ENCODE measurements around the gene SLC25A30. TPM values are rescaled to one million over a fixed set of nuclear protein-coding genes. Genes with fewer than 3 reads are reported as not detected.

SLC25A30 gene, protein sequence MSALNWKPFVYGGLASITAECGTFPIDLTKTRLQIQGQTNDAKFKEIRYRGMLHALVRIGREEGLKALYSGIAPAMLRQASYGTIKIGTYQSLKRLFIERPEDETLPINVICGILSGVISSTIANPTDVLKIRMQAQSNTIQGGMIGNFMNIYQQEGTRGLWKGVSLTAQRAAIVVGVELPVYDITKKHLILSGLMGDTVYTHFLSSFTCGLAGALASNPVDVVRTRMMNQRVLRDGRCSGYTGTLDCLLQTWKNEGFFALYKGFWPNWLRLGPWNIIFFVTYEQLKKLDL
- 10 to 100 TPM; 11.7 to 59.2 TPM for total RNA-seq
- polyA plus RNA-seq: 10 to 100 TPM in 1 of 2 donors, 1 to 10 TPM in 1; 5.4 to 23.8 TPM

DNA sequence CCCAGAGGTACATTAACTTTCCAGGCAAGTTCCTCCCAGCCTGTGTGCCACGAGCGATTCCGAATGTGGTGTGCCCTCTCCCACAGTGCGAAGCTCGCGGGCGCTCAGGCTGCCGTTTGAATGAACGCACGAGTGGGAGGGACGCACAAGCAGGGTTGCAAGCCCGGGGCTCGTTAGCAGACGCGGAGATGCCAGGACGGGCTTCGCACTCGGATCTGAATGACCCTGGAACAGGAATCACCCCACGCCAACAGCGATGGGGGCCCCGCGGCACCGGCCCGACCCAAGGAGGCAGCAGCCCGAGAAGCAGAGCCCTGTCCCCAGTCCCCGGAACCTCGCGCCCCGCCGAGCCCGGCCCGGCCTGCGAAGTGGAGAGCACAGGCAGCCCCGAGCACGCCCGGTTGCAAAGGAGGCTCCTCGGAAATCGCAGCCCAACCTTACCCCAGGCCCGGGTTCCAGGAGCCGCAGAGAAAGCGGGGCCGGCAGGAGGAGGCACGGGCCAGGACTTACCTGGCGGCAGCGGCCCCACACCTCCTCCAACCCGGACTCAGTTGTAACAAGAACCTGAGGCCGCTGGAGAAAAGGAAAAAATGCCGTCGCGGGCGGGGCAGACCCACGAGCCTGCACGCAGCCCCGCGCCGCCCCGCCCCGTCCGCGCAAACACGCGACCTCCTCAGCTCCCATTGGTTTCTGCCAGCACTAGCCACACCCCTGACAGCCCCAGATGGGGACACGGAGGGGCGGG lies at the start of gene SLC25A30:
SLC25A30 (minus strand) TSS at position 584 of the 745 bp plus-strand sequence. CDS start 6,948 bp downstream, outside the sequence.
- WGBS: under 1% methylated on average over 64 of the region's 64 CpGs
- H3K4me1 ChIP-seq (ENCODE audit: control insufficient read depth in 4 of 4, insufficient read depth in 4 of 4, low read length in 3 of 4): peaks cover 7 to 26% (median 19%) of the 10 kb centered on the region in 4 donors
- H3K9ac ChIP-seq (ENCODE audit: low read depth in 1 of 2, low read length in 2 of 2): peak within 1 kb of the TSS; percentile 82 to 97
- no peaks in the 10 kb centered on the region for H3K36me3 ChIP-seq (ENCODE audit: control insufficient read depth in 4 of 4, insufficient read depth in 3 of 4, low read depth in 1 of 4, low read length in 3 of 4)
- peak; percentile 90 for DNase-seq (ENCODE audit: low spot score)
- H3K4me3 ChIP-seq (ENCODE audit: low read depth in 1 of 3, low read length in 3 of 3): peak within 1 kb of the TSS; percentile 71 to 95 (median 76)
- TF ChIP-seq, protein P1, sequence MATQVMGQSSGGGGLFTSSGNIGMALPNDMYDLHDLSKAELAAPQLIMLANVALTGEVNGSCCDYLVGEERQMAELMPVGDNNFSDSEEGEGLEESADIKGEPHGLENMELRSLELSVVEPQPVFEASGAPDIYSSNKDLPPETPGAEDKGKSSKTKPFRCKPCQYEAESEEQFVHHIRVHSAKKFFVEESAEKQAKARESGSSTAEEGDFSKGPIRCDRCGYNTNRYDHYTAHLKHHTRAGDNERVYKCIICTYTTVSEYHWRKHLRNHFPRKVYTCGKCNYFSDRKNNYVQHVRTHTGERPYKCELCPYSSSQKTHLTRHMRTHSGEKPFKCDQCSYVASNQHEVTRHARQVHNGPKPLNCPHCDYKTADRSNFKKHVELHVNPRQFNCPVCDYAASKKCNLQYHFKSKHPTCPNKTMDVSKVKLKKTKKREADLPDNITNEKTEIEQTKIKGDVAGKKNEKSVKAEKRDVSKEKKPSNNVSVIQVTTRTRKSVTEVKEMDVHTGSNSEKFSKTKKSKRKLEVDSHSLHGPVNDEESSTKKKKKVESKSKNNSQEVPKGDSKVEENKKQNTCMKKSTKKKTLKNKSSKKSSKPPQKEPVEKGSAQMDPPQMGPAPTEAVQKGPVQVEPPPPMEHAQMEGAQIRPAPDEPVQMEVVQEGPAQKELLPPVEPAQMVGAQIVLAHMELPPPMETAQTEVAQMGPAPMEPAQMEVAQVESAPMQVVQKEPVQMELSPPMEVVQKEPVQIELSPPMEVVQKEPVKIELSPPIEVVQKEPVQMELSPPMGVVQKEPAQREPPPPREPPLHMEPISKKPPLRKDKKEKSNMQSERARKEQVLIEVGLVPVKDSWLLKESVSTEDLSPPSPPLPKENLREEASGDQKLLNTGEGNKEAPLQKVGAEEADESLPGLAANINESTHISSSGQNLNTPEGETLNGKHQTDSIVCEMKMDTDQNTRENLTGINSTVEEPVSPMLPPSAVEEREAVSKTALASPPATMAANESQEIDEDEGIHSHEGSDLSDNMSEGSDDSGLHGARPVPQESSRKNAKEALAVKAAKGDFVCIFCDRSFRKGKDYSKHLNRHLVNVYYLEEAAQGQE (IDR thresholded peaks at IDR 0.05): peak; percentile 94
- TF ChIP-seq TAF1 (conservative IDR thresholded peaks at IDR 0.05) (peak; percentile 74), HNF4A (conservative IDR thresholded peaks at IDR 0.05) (peak in 1 of 2 donors; percentile 19), SP1 (IDR thresholded peaks at IDR 0.05) (peak; percentile 63), NR2F2 (IDR thresholded peaks at IDR 0.05) (no peak), RAD21 (IDR thresholded peaks at IDR 0.05) (peak in 1 of 2 donors; percentile 35), YY1 (IDR thresholded peaks at IDR 0.05) (peak; percentile 68)
- TF ChIP-seq, protein P2, sequence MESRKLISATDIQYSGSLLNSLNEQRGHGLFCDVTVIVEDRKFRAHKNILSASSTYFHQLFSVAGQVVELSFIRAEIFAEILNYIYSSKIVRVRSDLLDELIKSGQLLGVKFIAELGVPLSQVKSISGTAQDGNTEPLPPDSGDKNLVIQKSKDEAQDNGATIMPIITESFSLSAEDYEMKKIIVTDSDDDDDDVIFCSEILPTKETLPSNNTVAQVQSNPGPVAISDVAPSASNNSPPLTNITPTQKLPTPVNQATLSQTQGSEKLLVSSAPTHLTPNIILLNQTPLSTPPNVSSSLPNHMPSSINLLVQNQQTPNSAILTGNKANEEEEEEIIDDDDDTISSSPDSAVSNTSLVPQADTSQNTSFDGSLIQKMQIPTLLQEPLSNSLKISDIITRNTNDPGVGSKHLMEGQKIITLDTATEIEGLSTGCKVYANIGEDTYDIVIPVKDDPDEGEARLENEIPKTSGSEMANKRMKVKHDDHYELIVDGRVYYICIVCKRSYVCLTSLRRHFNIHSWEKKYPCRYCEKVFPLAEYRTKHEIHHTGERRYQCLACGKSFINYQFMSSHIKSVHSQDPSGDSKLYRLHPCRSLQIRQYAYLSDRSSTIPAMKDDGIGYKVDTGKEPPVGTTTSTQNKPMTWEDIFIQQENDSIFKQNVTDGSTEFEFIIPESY (IDR thresholded peaks at IDR 0.05): no peak
- H3K27ac ChIP-seq (ENCODE audit: low read depth in 1 of 2, low read length in 2 of 2): peak within 1 kb of the TSS; percentile 88 to 89
- no peaks in the 10 kb centered on the region for H3K27me3 ChIP-seq (ENCODE audit: control insufficient read depth in 4 of 4, insufficient read depth in 4 of 4, low read length in 3 of 4)
- no peaks in the 10 kb centered on the region for H3K9me3 ChIP-seq (ENCODE audit: control insufficient read depth in 4 of 4, low read length in 3 of 4)

DNA sequence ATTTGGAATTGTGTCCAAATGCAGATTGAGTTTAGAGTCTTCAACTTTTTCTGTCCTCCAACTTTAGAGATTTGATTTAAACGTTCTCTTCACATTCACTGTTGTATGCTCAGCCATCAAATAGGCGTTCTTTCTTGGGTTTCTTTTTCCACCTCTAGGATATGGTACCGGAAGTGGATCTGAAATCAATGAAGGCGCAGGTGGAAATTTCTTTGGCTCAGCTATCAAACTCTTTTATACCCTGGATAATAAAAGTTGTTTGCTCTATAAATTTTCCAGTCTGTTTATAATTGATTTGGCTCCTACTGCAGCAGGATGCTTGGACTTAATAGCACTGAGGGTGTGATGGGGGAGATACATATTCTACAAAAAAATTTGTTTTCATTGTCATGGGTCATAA lies 48.2 kb upstream of the SLC25A30 start:
- Histone ChIP-seq H3K27ac (ENCODE audit: low read depth in 1 of 2, low read length in 2 of 2) (peak overlapping the region; percentile 76 to 96), H3K4me1 (ENCODE audit: control insufficient read depth in 4 of 4, insufficient read depth in 4 of 4, low read length in 3 of 4) (peaks cover 15 to 37% (median 19%) of the 10 kb centered on the region in 4 donors), H3K27me3 (ENCODE audit: control insufficient read depth in 4 of 4, insufficient read depth in 4 of 4, low read length in 3 of 4) (no peaks in the 10 kb centered on the region), H3K9ac (ENCODE audit: low read depth in 1 of 2, low read length in 2 of 2) (peak overlapping the region in 1 of 2 donors; percentile 49), H3K36me3 (ENCODE audit: control insufficient read depth in 4 of 4, insufficient read depth in 3 of 4, low read depth in 1 of 4, low read length in 3 of 4) (no peaks in the 10 kb centered on the region), H3K4me3 (ENCODE audit: low read depth in 1 of 3, low read length in 3 of 3) (peak overlapping the region in 2 of 3 donors; percentile 65 to 77), H3K9me3 (ENCODE audit: control insufficient read depth in 4 of 4, low read length in 3 of 4) (no peaks in the 10 kb centered on the region)
- TF ChIP-seq FOXA2 (IDR thresholded peaks at IDR 0.05): no peak
- WGBS: 58% methylated on average over 4 of the region's 4 CpGs
- no peak for DNase-seq (ENCODE audit: low spot score)
